Central memory CD8-positive, alpha-beta T cell (primary cell): ENCODE results near the gene ZNF423.

Experiments used
- ATAC-seq: fragments of 150-1000 bp; cut with Tn5 transposase; replicated peaks from 2 replicates; pipeline ENCODE4 v1.10.0; 2022; ENCODE audit warnings: mild to moderate bottlenecking, moderate FRiP score, moderate number of reproducible peaks; ENCODE audit not compliant: poor library complexity, severe bottlenecking; ENCODE audit errors: extremely low read depth
- DNase-seq, 2 donors: peaks; one replicate each; pipeline ENCODE4 v3.0.0; 2021; ENCODE audit warnings: low spot score in 2 of 2
- H3K27ac Mint-ChIP-seq: one replicate; pipeline ENCODE4 v1.8.0; 2022; ENCODE audit warnings: low read depth, mild to moderate bottlenecking, moderate library complexity, mixed read lengths
- H3K27me3 Mint-ChIP-seq: one replicate; pipeline ENCODE4 v1.8.0; 2022; ENCODE audit warnings: mixed read lengths
- H3K36me3 Mint-ChIP-seq: one replicate; pipeline ENCODE4 v1.8.0; 2022; ENCODE audit warnings: mild to moderate bottlenecking, moderate library complexity, mixed read lengths; ENCODE audit not compliant: insufficient read depth
- H3K4me1 Mint-ChIP-seq: one replicate; pipeline ENCODE4 v1.8.0; 2022; ENCODE audit warnings: mixed read lengths
- H3K4me3 Mint-ChIP-seq: one replicate; pipeline ENCODE4 v1.8.0; 2022; ENCODE audit warnings: mild to moderate bottlenecking, moderate library complexity, mixed read lengths
- H3K9me3 Mint-ChIP-seq: one replicate; pipeline ENCODE4 v1.8.0; 2022; ENCODE audit warnings: mixed read lengths

Gene ZNF423

DNA sequence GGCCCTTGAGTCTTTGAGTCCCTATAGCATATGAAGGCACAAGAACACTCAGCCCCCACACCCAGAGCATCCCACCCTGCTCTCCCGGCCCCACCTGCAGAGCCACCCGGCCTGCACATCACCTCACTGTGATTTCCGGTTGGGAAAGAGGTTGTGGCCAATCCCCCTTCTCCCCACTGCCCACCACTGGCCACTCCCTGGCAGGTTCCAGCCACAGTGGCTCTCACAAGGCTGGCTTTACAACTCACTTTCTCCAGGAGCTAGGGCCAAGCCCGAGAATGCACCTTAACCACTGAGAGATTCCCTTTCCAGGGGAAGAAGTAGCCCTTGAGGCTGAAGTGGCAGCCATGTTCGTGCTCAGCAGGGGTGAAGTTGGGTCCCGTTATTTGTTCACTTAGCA lies 358.4 kb downstream of the ZNF423 start:
- H3K4me1 Mint-ChIP-seq, result no peaks in the 10 kb centered on the region
- H3K27ac Mint-ChIP-seq, result no peak overlapping the region
- H3K9me3 Mint-ChIP-seq, result no peaks in the 10 kb centered on the region

DNA sequence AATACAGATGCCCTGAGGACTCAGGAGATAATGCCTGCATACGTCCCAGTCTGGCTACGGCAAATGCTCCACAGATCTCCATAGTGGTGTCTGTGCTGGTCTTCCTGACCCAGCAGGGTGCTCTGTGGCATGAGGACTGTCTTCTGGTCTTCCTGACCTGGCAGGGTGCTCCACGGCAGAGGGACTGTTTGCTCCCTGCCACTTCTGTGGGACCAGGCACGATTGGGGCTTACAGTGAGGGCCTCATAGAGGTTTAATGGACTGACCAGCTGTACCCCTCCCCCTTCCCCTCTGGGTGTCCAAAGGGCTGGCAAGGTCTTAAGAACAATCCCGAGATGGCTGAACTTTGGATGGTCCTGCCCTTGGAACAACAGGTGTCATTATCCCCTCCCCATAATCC lies 359.3 kb downstream of the ZNF423 start:
- no peaks in the 10 kb centered on the region for H3K36me3 Mint-ChIP-seq
- ATAC-seq (no peak), DNase-seq (no peak)
- no peaks in the 10 kb centered on the region for H3K4me1 Mint-ChIP-seq
- H3K9me3 Mint-ChIP-seq, result no peaks in the 10 kb centered on the region
- no peak overlapping the region for H3K4me3 Mint-ChIP-seq
- no peak overlapping the region for H3K27ac Mint-ChIP-seq
- H3K27me3 Mint-ChIP-seq, result no peaks in the 10 kb centered on the region

More for the DNA sequence above, 358.4 kb downstream of the ZNF423 start:
- H3K27me3 Mint-ChIP-seq, result no peaks in the 10 kb centered on the region
- DNase-seq (no peak), ATAC-seq (no peak)
- H3K36me3 Mint-ChIP-seq, result no peaks in the 10 kb centered on the region
- H3K4me3 Mint-ChIP-seq, result no peak overlapping the region

DNA sequence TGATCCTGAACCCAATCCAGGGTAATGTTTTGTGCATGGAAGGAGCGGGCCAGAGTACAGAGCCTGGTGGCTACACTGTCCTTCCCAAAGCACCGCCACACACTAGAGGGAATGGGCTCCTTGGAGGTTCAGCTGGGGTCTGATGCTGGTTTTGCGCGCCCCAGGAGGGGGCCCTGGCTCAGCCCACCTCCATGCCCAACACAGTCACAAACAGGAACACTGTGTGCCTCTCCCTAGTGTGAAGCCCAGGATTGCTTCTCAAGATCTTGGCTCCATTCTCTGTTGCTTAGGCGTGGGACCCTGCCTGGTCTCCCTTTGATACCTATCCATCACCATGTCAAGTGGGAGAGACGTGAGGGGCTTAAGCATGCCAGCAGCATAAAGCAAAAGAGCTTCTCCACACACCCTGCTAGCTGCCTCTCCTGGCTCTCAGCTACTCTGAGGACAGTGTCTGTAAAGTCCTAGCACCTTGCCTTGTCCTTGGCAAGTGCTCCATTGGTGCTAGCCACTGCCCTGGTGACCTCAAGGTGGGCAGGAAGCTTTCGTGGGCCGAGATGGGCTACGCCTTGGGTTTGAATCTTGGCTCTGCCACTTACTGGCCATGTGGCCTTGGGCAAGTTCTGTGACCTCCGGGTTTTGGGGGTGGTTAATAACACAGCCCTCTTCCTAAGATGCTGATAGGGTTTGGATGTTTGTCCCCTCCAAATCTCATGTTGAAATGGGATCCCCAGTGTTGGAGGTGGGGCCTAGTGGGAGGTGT lies 360.1 kb downstream of the ZNF423 start:
- H3K27ac Mint-ChIP-seq, result no peak overlapping the region
- H3K4me3 Mint-ChIP-seq, result no peak overlapping the region
- H3K27me3 Mint-ChIP-seq, result no peaks in the 10 kb centered on the region
- no peak for ATAC-seq
- H3K9me3 Mint-ChIP-seq, result no peaks in the 10 kb centered on the region
- no peaks in the 10 kb centered on the region for H3K4me1 Mint-ChIP-seq
- H3K36me3 Mint-ChIP-seq, result no peaks in the 10 kb centered on the region
- DNase-seq, result no peak

DNA sequence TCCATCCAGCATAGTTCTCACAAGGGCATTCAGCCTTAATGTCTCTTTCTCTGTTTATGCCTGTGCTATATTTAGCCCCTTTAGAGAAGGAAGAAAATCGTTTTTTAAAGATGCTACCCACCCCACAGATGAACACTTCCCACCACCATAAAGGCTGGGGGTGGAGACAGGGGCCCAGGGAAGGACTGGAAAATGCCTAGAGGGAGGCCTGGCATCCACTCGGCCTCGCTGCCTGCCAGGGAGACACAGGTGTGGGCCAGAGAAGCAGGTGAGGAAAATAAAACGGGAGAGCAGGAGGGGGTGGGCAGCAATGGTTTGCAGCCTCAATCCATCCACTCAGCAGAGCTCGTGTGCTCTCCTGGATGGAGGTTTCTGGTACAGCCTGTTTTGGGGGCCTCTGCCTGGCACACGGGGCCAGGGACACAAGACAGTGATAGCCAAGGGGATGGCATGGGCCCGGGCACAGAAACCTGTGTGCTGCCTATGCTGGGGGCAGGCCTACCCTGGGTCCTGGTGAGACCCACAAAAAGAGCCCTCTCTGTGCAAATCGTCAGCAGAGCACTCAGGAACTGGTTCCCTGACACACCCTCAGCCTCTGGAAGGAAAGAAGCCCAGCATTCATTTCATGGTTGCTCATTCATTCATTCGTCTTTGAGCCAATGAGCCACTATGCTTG lies 360.9 kb downstream of the ZNF423 start:
- H3K4me3 Mint-ChIP-seq, result no peak overlapping the region
- H3K4me1 Mint-ChIP-seq, result no peaks in the 10 kb centered on the region
- no peak for ATAC-seq
- no peak overlapping the region for H3K27ac Mint-ChIP-seq
- H3K27me3 Mint-ChIP-seq, result no peaks in the 10 kb centered on the region
- no peaks in the 10 kb centered on the region for H3K9me3 Mint-ChIP-seq
- no peaks in the 10 kb centered on the region for H3K36me3 Mint-ChIP-seq
- no peak for DNase-seq

DNA sequence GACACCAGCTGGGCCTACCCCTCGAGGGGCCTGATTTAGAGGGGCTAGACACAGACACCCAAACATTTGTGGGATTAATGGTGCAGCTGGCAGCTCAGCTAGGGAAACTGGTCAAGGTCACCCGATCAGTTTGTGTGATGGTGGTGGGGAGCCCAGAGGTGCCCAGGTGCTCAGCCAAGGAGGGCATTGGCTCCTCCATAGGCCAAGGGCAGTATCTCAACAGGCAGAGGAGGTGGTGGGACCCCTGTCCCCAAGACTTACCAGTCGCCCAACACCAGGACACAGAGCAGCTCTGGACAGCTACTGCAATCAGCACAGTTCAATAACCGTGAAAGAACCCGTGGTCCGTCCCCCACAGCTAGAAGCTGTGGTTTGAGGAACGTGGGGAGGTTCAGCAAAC lies 361.4 kb downstream of the ZNF423 start:
- H3K36me3 Mint-ChIP-seq, result no peaks in the 10 kb centered on the region
- H3K27ac Mint-ChIP-seq, result no peak overlapping the region
- H3K4me3 Mint-ChIP-seq, result no peak overlapping the region
- H3K27me3 Mint-ChIP-seq, result no peaks in the 10 kb centered on the region
- H3K9me3 Mint-ChIP-seq, result no peaks in the 10 kb centered on the region
- no peaks in the 10 kb centered on the region for H3K4me1 Mint-ChIP-seq
- DNase-seq (no peak), ATAC-seq (no peak)

DNA sequence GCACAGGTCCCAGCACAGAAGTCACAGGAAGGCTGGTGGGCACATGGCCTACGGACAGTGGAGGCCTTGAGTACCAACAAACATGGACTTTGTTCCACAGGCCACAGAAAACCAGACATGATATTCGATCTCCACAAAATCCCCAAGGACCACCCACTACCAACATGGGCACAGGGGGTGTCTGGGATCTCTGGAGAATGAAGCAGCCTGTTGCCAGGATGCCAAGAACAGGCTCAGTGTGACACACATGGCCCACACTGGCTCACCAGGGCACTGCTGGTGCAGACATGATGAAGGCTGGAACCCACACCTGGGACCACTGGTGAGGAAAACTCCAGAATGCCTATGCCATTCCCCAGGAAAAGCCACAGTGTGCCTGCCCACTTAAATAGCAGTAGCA lies 362.1 kb downstream of the ZNF423 start:
- H3K9me3 Mint-ChIP-seq, result no peaks in the 10 kb centered on the region
- ATAC-seq, result no peak
- no peaks in the 10 kb centered on the region for H3K36me3 Mint-ChIP-seq

DNA sequence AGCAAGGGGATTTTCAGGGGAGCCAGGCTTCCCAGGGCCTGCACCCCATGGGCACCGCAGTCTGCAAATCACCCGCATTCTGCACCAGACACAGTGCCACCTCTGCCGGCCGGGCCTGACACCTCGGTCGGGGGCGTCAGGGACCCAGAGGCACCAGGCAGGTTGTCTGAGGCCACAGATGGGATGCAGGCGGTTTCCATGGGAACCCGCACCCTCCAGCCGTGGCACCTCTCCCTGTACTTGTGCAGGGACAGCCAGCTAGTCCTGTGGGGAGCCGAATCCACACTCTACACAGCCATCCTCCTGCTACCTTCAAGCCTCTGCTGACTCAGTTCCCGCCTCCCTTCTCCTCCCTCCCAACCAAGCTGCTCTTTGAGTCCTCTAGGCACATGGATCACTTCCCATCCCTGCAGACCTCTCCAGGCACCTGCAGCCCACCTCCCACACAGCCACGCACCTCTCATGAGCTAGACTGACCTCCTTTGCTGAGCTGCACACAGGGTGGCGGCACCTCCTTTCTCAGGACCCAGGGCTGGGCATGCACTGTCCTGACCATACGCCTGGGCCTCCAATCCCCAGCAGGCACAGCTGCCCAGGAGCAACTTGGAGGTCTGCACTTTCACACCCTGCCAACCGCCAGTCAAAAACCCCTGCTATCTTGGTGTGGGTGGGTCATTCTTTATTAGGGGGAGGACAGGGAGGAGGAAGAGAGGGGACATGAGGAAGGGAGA lies 362.9 kb downstream of the ZNF423 start:
- no peak overlapping the region for H3K27ac Mint-ChIP-seq
- H3K4me1 Mint-ChIP-seq, result no peaks in the 10 kb centered on the region
- no peak for ATAC-seq
- H3K27me3 Mint-ChIP-seq, result no peaks in the 10 kb centered on the region
- H3K4me3 Mint-ChIP-seq, result no peak overlapping the region
- DNase-seq, result no peak
- no peaks in the 10 kb centered on the region for H3K36me3 Mint-ChIP-seq
- no peaks in the 10 kb centered on the region for H3K9me3 Mint-ChIP-seq

More for the DNA sequence above, 362.1 kb downstream of the ZNF423 start:
- Mint-ChIP-seq H3K4me1 (no peaks in the 10 kb centered on the region), H3K4me3 (no peak overlapping the region), H3K27ac (no peak overlapping the region), H3K27me3 (no peaks in the 10 kb centered on the region)
- DNase-seq, result no peak

DNA sequence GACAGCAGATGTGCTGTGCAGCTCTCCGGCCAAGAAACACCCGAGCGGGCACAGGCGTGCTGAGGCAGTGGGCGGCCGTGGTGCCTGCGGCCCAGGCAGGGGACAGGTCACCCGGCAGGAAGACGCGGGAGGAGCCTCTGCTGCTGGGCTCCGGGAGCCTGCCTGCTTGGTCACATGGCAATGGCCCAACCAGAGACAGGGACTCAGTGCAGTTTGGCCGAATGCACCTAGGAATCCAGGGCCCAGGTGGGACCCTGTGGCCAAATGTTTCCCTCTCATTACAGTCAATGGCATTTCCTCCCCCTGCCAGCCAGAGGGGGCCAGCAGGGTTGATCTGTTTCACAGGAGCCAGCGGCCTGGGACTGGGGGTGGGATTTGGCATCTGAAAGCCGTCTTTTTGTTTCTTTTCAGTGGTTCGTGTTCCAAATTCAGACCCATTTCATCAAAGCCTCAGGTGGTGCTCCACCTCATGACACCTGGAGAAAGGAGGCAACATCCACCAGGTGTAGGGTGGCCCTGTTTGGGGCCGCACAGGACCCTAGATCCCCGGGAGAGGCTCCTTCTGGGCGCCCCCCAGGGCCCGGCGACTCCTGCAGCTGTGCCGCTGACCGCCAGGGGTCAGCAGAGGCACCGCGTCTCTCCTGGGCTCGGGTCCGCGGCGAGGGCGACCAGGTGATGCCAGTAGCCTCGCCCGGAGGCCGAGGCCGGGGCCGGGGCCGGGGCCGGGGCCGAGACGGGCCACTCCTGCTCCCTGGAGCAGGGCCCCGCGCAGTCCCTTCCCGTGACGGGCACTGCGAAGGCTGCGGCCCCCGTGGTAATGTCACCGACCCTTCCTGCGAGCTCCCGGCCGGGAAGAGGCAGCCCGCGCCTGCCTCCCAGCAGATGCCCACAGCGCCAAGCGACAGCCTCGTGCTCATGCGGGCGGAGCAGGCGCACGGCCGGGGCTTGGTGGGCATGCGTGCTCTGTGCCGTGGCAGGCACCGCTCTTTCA lies 363.8 kb downstream of the ZNF423 start:
- Mint-ChIP-seq H3K27ac (no peak overlapping the region), H3K36me3 (no peaks in the 10 kb centered on the region), H3K9me3 (no peaks in the 10 kb centered on the region), H3K4me3 (no peak overlapping the region), H3K4me1 (no peaks in the 10 kb centered on the region), H3K27me3 (no peaks in the 10 kb centered on the region)
- DNase-seq (peak in 1 of 2 donors; percentile 18), ATAC-seq (no peak)

DNA sequence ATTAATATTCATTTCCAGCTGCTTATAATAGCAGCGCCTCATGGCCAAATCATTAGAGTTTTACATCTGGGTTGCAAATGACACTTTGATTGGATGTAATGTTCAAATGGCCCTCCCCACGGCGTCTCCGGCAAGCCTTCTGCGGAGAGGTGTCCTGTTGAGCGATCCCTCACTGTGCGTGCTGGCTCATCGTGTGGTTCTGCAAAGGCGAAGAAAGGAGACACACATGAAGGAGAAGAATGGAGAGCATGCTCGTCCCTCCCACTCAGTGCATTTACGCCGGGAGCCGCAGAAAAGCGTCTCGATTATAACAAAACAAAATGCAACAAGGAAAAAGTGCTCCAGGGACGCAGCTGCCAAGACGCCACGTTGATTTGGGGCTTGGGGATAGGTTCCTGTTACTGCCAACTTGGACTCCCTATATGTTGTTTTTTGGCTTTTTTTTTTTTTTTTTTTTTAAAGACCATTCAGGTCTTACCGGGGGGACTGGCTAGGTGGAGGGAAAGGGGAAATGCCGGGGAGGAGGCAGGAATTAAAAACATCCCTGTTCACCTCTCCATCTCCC lies 364.7 kb downstream of the ZNF423 start:
- Mint-ChIP-seq H3K4me3 (no peak overlapping the region), H3K27me3 (no peaks in the 10 kb centered on the region), H3K9me3 (no peaks in the 10 kb centered on the region), H3K27ac (no peak overlapping the region), H3K36me3 (no peaks in the 10 kb centered on the region), H3K4me1 (no peaks in the 10 kb centered on the region)
- ATAC-seq (no peak), DNase-seq (no peak)

DNA sequence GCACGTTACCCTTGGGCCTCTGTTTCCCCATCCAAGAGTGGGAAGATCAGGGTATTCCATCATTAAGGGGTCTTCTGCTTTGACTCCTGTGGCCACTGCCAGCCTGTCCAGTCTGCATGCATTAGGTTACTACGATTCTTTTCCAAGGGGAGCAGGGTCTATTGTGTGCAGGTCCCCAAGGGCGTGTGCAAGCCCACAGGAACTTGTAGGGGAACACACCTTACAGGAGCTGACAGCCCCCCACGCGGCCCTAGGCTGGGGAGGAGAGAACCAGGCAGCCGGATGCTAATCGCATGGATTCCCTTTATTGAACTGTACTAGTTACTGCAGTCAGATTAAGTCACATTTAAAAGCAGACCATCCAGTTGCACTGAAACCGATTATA lies 365.6 kb downstream of the ZNF423 start:
- H3K4me1 Mint-ChIP-seq, result no peaks in the 10 kb centered on the region
- H3K4me3 Mint-ChIP-seq, result no peak overlapping the region
- ATAC-seq (no peak), DNase-seq (no peak)
- H3K36me3 Mint-ChIP-seq, result no peaks in the 10 kb centered on the region
- H3K27ac Mint-ChIP-seq, result no peak overlapping the region
- H3K9me3 Mint-ChIP-seq, result no peaks in the 10 kb centered on the region
- no peaks in the 10 kb centered on the region for H3K27me3 Mint-ChIP-seq

DNA sequence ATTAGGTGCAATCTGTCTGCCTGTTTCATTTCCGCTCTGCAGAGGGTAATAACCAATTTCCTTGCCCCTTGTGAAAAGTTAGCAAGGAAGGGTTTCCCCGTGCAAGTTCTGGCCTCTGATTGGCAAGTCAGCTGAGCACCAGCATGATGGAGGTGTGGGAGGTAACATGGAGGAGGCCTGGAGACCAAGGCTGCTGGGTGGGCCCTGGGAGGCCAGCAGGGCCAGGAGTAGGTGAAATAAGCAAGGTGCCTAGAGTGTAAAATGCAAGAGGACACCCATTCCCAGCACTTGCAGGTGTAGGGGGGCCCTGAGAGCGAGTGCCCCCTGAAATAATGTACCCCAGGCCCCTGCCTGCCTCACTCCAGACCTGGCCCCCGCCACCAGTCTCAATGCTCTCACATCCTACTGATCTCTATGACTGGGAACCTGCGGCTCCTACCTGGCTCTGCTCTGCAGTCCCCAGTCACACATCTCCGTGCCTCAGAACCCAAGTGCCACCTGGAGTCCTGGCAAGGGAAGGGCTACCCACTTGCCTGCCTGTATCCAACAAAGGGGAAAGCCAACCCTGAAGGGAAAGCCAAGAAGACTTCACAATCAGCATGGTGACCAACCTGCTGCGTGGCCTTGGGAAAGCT lies 366.1 kb downstream of the ZNF423 start:
- DNase-seq, result no peak
- Mint-ChIP-seq H3K4me1 (no peaks in the 10 kb centered on the region), H3K36me3 (no peaks in the 10 kb centered on the region), H3K9me3 (no peaks in the 10 kb centered on the region), H3K27me3 (no peaks in the 10 kb centered on the region), H3K27ac (no peak overlapping the region), H3K4me3 (no peak overlapping the region)
- no peak for ATAC-seq
